Kidney epithelial cell (primary cell): ENCODE results near the gene PARP8. TPM values are rescaled to one million over a fixed set of nuclear protein-coding genes. Genes with fewer than 3 reads are reported as not detected.

Source experiments
- DNase-seq: peaks from one replicate; pipeline ENCODE4 v3.0.0-alpha.2; 2010; ENCODE audit warnings: low read depth
- H3K27me3 ChIP-seq: 2 replicates; pipeline ENCODE4 v1.6.0; 2011; ENCODE audit warnings: low read length; ENCODE audit not compliant: control insufficient read depth, insufficient read depth
- H3K36me3 ChIP-seq: 2 replicates; pipeline ENCODE4 v1.5.1; 2011; ENCODE audit warnings: low read length; ENCODE audit not compliant: control insufficient read depth, insufficient read depth
- H3K4me3 ChIP-seq: 2 replicates; pipeline ENCODE4 v1.5.1; 2011; ENCODE audit warnings: low read depth, mild to moderate bottlenecking, control low read depth, low read length
- total RNA-seq: library from RNA; depleted of rRNA; stranded (reverse); fragments of >200 nt; gene quantifications from 2 replicates; pipeline ENCODE4 v1.2.3, GENCODE V29; 2015
- TF ChIP-seq, protein P1 (sequence below): IDR thresholded peaks from 2 replicates; pipeline ENCODE4 v1.5.1; 2011; ENCODE audit warnings: mild to moderate bottlenecking, moderate library complexity, low read length, control low read depth, inconsistent platforms; ENCODE audit not compliant: insufficient read depth, poor library complexity, severe bottlenecking

The PARP8 gene
- total RNA-seq, 1 donor from 2014 or later = 29.7 TPM

DNA sequence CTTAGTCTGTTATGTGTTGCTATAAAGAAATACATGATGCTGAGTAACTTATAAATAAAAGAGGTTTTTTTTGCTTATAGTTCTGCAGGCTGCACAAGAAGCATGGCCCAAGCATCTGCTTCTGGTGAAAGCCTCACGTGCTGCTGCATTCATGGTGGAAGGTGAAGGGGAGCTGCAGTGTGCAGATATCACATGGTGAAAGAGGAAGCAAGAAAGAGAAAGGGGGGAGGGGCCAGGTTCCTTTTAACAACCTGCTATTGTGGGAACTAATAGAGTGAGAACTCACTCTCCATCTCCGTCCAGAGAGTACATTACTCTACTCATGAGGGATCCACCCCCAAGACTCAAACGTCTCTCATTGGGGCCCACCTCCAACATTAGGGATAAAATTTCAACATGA, 12.5 kb upstream of the PARP8 start:
- no peak for DNase-seq
- Histone ChIP-seq H3K36me3 (no peaks in the 10 kb centered on the region), H3K4me3 (no peak overlapping the region), H3K27me3 (no peaks in the 10 kb centered on the region)
- TF ChIP-seq, protein P1, sequence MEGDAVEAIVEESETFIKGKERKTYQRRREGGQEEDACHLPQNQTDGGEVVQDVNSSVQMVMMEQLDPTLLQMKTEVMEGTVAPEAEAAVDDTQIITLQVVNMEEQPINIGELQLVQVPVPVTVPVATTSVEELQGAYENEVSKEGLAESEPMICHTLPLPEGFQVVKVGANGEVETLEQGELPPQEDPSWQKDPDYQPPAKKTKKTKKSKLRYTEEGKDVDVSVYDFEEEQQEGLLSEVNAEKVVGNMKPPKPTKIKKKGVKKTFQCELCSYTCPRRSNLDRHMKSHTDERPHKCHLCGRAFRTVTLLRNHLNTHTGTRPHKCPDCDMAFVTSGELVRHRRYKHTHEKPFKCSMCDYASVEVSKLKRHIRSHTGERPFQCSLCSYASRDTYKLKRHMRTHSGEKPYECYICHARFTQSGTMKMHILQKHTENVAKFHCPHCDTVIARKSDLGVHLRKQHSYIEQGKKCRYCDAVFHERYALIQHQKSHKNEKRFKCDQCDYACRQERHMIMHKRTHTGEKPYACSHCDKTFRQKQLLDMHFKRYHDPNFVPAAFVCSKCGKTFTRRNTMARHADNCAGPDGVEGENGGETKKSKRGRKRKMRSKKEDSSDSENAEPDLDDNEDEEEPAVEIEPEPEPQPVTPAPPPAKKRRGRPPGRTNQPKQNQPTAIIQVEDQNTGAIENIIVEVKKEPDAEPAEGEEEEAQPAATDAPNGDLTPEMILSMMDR = no peak

DNA sequence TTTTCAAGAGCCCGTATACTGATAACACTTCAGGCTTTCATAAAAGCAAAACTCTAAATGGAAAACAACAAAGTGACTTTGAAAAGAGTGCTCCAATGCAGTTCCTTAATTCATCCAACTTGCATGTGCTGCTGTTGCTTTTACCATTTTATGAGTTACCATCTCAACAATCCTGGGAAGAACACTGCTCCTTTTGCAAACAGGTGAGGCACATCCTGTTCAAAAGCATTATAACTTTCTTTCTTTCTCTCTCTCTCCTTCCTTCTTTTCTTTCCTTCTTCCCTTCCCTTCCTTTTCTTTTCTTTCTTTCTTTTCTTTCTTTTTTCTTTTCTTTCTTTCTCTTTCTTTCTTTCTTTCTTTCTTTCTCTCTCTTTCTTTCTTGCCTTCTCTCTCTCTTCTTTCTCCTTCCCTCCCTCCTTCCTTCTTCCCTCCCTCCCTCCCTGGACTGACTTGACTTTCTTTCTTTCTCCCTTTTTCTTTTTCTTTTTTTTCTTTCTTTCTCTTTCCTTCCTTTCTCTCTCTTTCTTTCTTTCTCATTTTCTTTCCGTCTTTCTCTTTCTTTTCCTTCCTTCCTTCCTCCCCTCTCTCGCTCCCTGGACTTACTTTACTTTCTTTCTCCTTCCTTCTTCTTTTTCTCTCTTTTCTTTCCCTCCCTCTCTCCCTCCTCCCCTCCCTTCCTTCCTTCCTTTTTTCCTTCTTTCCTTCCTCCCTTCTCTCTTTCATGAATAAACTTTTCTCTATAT, 11.2 kb upstream of the PARP8 start:
- TF ChIP-seq, protein P1 = no peak
- no peak for DNase-seq

GRCh38 chr5:50655810-50656205, 10.6 kb upstream of the PARP8 start:
- no peaks in the 10 kb centered on the region for H3K36me3 ChIP-seq
- DNase-seq = no peak
- TF ChIP-seq, protein P1 = no peak

More for the DNA sequence above, 11.2 kb upstream of the PARP8 start:
- Histone ChIP-seq H3K36me3 (no peaks in the 10 kb centered on the region), H3K4me3 (no peak overlapping the region), H3K27me3 (no peaks in the 10 kb centered on the region)

GRCh38 chr5:50657044-50657443, 9.4 kb upstream of the PARP8 start:
- Histone ChIP-seq H3K4me3 (no peak overlapping the region), H3K36me3 (no peaks in the 10 kb centered on the region), H3K27me3 (no peaks in the 10 kb centered on the region)
- TF ChIP-seq, protein P1 = no peak
- no peak for DNase-seq

More at GRCh38 chr5:50655810-50656205, 10.6 kb upstream of the PARP8 start:
- no peaks in the 10 kb centered on the region for H3K27me3 ChIP-seq
- H3K4me3 ChIP-seq = no peak overlapping the region

GRCh38 chr5:50658246-50658645, 8.2 kb upstream of the PARP8 start:
- DNase-seq = no peak
- TF ChIP-seq, protein P1 = no peak
- Histone ChIP-seq H3K27me3 (no peaks in the 10 kb centered on the region), H3K36me3 (no peaks in the 10 kb centered on the region), H3K4me3 (no peak overlapping the region)

- DNase-seq = no peak
- Histone ChIP-seq H3K4me3 (no peak overlapping the region), H3K27me3 (no peaks in the 10 kb centered on the region), H3K36me3 (no peaks in the 10 kb centered on the region)
- TF ChIP-seq, protein P1 = no peak
Measured at GRCh38 chr5:50663636-50664035, 2.8 kb upstream of the PARP8 start.
